ENCODE measurements around the gene EEPD1.
A peak's percentile ranks its signal among the peaks of the same experiment; 100 is the strongest.

Gene EEPD1

DNA sequence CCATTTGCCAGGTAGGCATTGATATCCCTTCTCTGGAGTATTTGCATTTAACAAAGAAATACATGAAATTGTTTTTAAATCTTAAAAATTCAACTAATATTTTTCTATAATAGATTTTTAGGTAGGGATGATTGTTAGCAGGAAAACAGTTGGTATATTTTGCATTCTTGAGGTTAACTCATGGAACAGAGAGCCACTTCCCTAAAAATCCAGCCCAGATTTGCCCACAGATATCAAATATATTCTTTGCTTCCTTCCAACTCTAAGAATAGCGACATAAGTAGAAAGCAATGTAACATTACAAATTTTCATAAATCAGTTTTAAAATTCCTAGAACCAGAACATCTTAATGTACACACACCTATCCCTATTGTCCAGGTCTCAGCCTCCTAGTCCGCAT lies 191.6 kb downstream of the EEPD1 start:
- no peak overlapping the region for H3K4me3 ChIP-seq (ENCODE audit: low read length)
- TF ChIP-seq, protein P1, sequence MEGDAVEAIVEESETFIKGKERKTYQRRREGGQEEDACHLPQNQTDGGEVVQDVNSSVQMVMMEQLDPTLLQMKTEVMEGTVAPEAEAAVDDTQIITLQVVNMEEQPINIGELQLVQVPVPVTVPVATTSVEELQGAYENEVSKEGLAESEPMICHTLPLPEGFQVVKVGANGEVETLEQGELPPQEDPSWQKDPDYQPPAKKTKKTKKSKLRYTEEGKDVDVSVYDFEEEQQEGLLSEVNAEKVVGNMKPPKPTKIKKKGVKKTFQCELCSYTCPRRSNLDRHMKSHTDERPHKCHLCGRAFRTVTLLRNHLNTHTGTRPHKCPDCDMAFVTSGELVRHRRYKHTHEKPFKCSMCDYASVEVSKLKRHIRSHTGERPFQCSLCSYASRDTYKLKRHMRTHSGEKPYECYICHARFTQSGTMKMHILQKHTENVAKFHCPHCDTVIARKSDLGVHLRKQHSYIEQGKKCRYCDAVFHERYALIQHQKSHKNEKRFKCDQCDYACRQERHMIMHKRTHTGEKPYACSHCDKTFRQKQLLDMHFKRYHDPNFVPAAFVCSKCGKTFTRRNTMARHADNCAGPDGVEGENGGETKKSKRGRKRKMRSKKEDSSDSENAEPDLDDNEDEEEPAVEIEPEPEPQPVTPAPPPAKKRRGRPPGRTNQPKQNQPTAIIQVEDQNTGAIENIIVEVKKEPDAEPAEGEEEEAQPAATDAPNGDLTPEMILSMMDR (conservative IDR thresholded peaks at IDR 0.05; ENCODE audit: low read length), result no peak
- no peak for DNase-seq (ENCODE audit: low read depth)

DNA sequence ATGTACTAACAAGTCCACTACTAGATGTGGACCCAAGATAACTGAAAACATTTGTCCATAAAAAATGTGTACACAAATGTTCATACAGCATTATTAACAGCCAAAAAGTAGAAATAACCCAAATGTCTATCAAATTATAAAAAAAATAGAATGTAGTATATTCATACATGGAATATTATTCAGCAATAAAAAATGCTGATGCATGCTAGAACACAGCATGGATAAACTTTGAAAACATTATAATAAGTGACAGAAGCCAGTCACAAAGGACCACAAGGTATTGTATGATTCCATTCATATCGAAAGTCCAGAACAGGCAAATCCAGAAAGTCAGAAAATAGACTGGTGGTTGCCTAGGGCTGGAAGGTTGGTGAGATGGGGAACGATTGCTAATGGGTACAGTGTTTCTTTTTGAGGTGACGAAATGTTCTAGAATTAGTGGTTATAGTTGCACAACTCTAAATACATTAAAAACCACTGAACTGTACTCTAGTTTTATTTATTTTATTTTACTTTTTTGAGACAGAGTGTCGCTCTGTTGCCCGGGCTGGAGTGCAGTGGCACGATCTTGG lies 193.3 kb downstream of the EEPD1 start:
- TF ChIP-seq, protein P1 (conservative IDR thresholded peaks at IDR 0.05; ENCODE audit: low read length), result no peak
- peak; percentile 21 for DNase-seq (ENCODE audit: low read depth)
- H3K4me3 ChIP-seq (ENCODE audit: low read length), result no peak overlapping the region

DNA sequence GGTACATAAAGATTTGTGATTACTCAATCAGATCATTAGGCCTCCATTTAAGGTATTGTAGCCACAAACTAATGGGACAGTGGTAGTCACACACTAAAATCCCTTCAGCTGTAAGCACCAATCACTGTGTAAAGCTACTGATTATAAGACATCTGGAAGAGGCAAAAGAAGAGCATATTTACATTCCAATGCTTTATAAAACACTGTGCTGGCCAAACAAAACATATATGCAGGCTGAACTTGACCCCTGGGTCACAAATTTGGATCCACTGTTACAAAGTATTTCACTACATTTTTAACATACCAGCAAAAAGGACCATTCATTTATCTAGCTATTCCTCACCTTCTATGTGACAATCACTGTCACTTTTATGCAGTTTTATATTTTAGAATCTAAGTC lies 195.2 kb downstream of the EEPD1 start:
- DNase-seq (ENCODE audit: low read depth), result peak; percentile 74
- TF ChIP-seq, protein P1 (conservative IDR thresholded peaks at IDR 0.05; ENCODE audit: low read length), result no peak
- H3K4me3 ChIP-seq (ENCODE audit: low read length), result no peak overlapping the region

DNA sequence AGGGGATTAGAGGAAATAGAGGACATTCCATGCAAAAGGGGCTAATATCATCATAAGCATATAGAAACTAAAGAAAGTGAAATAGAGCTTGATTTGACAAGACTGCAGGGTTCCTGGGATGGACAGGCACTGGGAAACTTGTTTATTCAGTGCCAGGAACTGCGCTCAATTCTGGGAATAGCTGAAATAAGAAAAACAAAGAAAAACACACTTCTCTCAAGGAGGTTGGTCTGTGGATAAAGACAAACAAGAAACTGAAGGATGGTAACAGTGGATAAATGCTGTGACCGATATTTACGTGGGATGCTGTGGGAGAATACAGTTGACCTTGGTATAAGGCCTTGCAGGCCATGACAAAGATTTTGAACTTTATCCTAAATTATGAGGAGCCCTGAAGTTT lies 195.7 kb downstream of the EEPD1 start:
- no peak overlapping the region for H3K4me3 ChIP-seq (ENCODE audit: low read length)
- TF ChIP-seq, protein P1 (conservative IDR thresholded peaks at IDR 0.05; ENCODE audit: low read length), result no peak
- no peak for DNase-seq (ENCODE audit: low read depth)

DNA sequence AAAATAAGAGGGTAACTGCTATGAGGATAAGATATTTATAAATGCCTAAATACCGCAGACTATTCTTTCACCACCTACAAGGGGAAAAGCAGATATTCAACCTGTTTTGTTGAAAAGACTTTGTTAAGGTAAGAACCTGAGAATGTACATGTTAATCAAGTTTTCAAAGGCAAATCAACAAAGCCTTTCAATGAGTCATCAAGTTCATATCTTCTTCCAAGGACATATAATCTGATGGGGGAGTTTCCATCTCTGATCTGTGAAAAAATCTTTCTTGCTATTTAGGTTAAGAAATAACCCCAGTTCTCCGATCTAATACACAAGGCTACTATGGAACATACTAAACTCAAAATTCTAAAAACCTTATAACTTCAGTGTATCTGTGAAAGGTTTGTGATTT lies 196.6 kb downstream of the EEPD1 start:
- H3K4me3 ChIP-seq (ENCODE audit: low read length), result no peak overlapping the region
- DNase-seq (ENCODE audit: low read depth), result no peak
- TF ChIP-seq, protein P1 (conservative IDR thresholded peaks at IDR 0.05; ENCODE audit: low read length), result no peak

Measured in AG10803 (cell line).